DMS 273 treated with DMSO at 0.1 percent for 48 hours (cell line): ENCODE results near the gene PGBD5.

Experiments
- DNase-seq: peaks from one replicate; lab custom pipeline; 2025; lab: John Stamatoyannopoulos, UW

The PGBD5 gene

GRCh38 chr1:230376296-230376695, 49.8 kb downstream of the PGBD5 start:
- DNase-seq: no peak

GRCh38 chr1:230375780-230376179, 50.4 kb downstream of the PGBD5 start:
- peak; percentile 59 for DNase-seq

GRCh38 chr1:230375147-230375546, 51.0 kb downstream of the PGBD5 start:
- no peak for DNase-seq

GRCh38 chr1:230371923-230372703, 54.0 kb downstream of the PGBD5 start:
- DNase-seq: no peak

GRCh38 chr1:230370109-230370508, 56.0 kb downstream of the PGBD5 start:
- DNase-seq: no peak

GRCh38 chr1:230368871-230369270, 57.3 kb downstream of the PGBD5 start:
- no peak for DNase-seq

- no peak for DNase-seq
These were observed 57.8 kb downstream of the PGBD5 start for GRCh38 chr1:230368363-230368762.

- DNase-seq: no peak
These were observed 59.6 kb downstream of the PGBD5 start for GRCh38 chr1:230366504-230366915.

- DNase-seq: no peak
These were observed 60.3 kb downstream of the PGBD5 start for GRCh38 chr1:230365723-230366307.

GRCh38 chr1:230362949-230363348, 63.2 kb downstream of the PGBD5 start:
- no peak for DNase-seq

GRCh38 chr1:230361941-230362340, 64.2 kb downstream of the PGBD5 start:
- no peak for DNase-seq

- no peak for DNase-seq
These were observed 66.0 kb downstream of the PGBD5 start for GRCh38 chr1:230359992-230360668.

GRCh38 chr1:230356869-230357794, 69.0 kb downstream of the PGBD5 start:
- DNase-seq: no peak

- no peak for DNase-seq
These were observed 69.9 kb downstream of the PGBD5 start for GRCh38 chr1:230356190-230356589.

- DNase-seq: no peak
These were observed 70.5 kb downstream of the PGBD5 start for GRCh38 chr1:230355594-230355993.

- DNase-seq: no peak
These were observed 71.0 kb downstream of the PGBD5 start for GRCh38 chr1:230355128-230355527.

- DNase-seq: no peak
These were observed 72.1 kb downstream of the PGBD5 start for GRCh38 chr1:230354005-230354404.

- no peak for DNase-seq
These were observed 73.6 kb downstream of the PGBD5 start for GRCh38 chr1:230352537-230352936.

GRCh38 chr1:230351983-230352382, 74.1 kb downstream of the PGBD5 start:
- DNase-seq: no peak

GRCh38 chr1:230351514-230351913, 74.6 kb downstream of the PGBD5 start:
- no peak for DNase-seq

GRCh38 chr1:230350208-230350921, 75.8 kb downstream of the PGBD5 start:
- DNase-seq: peak; percentile 14
